Brain microvascular endothelial cell (primary cell): ENCODE measurements around the gene CYSTM1.
"Not testable (repeated sequence)": the region's sequence is repeated elsewhere in the genome, so short reads cannot be mapped to it uniquely, and the experiment has no call there.

ENCODE experiments used
- DNase-seq: peaks from one replicate; pipeline ENCODE4 v3.0.0-alpha.2; 2020
- H3K27ac ChIP-seq: fragments of 250-450 bp; sonication (Bioruptor Pico); 2 replicates; pipeline ENCODE4 v1.5.1; 2020; ENCODE audit warnings: mild to moderate bottlenecking, moderate library complexity
- H3K27me3 ChIP-seq: fragments of 250-450 bp; sonication (Bioruptor Pico); replicated peaks from 2 replicates; pipeline ENCODE4 v1.5.1; 2020; ENCODE audit warnings: mild to moderate bottlenecking
- H3K36me3 ChIP-seq: fragments of 250-450 bp; sonication (Bioruptor Pico); replicated peaks from 2 replicates; pipeline ENCODE4 v1.5.1; 2020; ENCODE audit warnings: mild to moderate bottlenecking
- H3K4me3 ChIP-seq: 2 replicates; pipeline ENCODE4 v1.5.1; 2011; ENCODE audit warnings: low read depth, mild to moderate bottlenecking, control low read depth, low read length, moderate library complexity
- CTCF ChIP-seq: IDR thresholded peaks from 2 replicates; pipeline ENCODE4 v1.5.1; 2011; ENCODE audit warnings: low read depth, mild to moderate bottlenecking, moderate library complexity, low read length, control low read depth, inconsistent platforms; ENCODE audit errors: missing control alignments
- in situ Hi-C: cut with HindIII; loops from 2 replicates; pipeline ENCODE4 v1.10.0; 2017; ENCODE audit warnings: low sequenced_read_pairs, low pct_ligation_motif_present

Gene CYSTM1

GRCh38 chr5:140151144-140152021 is 23.6 kb upstream of the CYSTM1 start:
- Histone ChIP-seq H3K4me3 (no peak overlapping the region), H3K27ac (no peak overlapping the region), H3K27me3 (no peaks in the 10 kb centered on the region), H3K36me3 (no peaks in the 10 kb centered on the region)
- in situ Hi-C loops: no loop called here
- no peak for TF ChIP-seq CTCF
- DNase-seq: no peak

- H3K27ac ChIP-seq: no peak overlapping the region
- in situ Hi-C loops: no loop called here
- no peaks in the 10 kb centered on the region for H3K27me3 ChIP-seq
- H3K4me3 ChIP-seq: no peak overlapping the region
- TF ChIP-seq CTCF: no peak
- no peak for DNase-seq
- no peaks in the 10 kb centered on the region for H3K36me3 ChIP-seq
Observed at GRCh38 chr5:140152022-140152999, 22.7 kb upstream of the CYSTM1 start.

- H3K36me3 ChIP-seq: no peaks in the 10 kb centered on the region
- in situ Hi-C loops: no loop called here
- TF ChIP-seq CTCF: no peak
- H3K27ac ChIP-seq: no peak overlapping the region
- H3K4me3 ChIP-seq: no peak overlapping the region
- DNase-seq: no peak
- no peaks in the 10 kb centered on the region for H3K27me3 ChIP-seq
Observed at GRCh38 chr5:140153255-140153654, 21.7 kb upstream of the CYSTM1 start.

GRCh38 chr5:140153905-140154304 is 21.1 kb upstream of the CYSTM1 start:
- Histone ChIP-seq H3K36me3 (no peaks in the 10 kb centered on the region), H3K27ac (no peak overlapping the region), H3K27me3 (no peaks in the 10 kb centered on the region), H3K4me3 (no peak overlapping the region)
- no peak for DNase-seq
- in situ Hi-C loops: no loop called here
- no peak for TF ChIP-seq CTCF

GRCh38 chr5:140154710-140155381 is 20.1 kb upstream of the CYSTM1 start:
- H3K36me3 ChIP-seq, H3K27ac ChIP-seq, H3K27me3 ChIP-seq, H3K4me3 ChIP-seq, in situ Hi-C loops, DNase-seq: not testable (repeated sequence)
